Left renal cortex interstitium (tissue), 4 donors: Measurements from ENCODE around the gene PAX8. TPM values are rescaled to one million over a fixed set of nuclear protein-coding genes. Genes with fewer than 3 reads are reported as not detected.

Experiments
- DNase-seq, 4 donors: peaks; one replicate each; pipeline ENCODE4 v3.0.0-alpha.2; 2013; ENCODE audit warnings: low read depth in 4 of 4, low spot score in 2 of 4, missing footprints in 1 of 4
- polyA plus RNA-seq, 4 donors: library from polyadenylated mRNA; unstranded; fragments of 120-200 nt; gene quantifications; one replicate each; pipeline ENCODE4 v1.2.1, GENCODE V29; 2013; ENCODE audit not compliant: insufficient read length in 4 of 4

Gene PAX8
- polyA plus RNA-seq, 4 donors = 202 to 593 (median 403) TPM

DNA sequence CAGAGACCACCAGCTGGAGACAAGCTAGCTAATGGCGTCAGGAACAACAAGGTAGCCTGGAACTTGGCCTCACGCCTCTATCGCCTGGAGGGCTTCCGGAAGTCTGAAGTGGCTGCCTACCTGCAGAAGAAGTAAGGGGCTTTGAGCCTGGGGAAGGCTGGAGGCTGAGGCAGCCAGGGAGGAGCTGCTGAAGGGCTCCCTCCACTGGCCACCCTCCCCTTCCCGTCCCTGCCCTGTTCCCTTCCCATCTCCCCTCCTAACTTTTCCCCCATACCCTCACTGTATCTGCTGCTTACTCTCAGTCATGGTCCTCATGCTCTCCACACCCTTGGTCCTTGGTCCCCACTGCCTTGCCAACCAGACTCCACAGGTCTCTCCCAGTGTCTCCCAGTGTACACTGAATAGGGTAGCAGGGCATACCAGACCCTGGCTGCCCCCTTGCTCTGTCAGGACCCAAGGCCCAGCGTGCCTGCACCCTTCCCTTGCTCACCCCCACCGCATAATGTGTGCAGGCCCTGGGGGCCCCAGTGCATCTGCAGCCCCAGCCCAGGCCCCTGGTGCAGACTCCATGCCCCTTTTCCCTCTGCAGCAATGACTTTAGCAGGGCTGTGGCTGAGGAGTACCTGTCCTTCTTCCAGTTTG lies 86.1 kb downstream of the PAX8 start:
- no peak for DNase-seq

DNA sequence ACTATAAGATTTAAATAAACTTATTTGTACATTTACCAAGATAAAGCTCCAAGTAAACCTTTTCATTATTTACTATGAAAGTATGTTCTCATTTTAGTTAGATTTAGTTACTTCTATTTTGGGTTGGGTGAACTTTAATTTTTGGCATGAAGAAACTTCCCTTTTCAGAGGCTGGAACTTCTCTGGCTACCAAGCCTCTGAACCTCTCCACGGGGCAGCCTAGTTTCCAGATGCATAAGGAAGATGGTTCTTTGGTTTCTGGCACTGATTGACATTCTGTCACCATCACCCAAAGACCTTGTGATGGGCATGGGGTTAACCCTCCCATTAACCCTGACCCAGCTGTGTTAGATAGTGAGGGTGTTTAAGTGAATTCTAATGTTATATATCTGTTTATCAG lies 87.8 kb downstream of the PAX8 start:
- DNase-seq = no peak

GRCh38 chr2:113187771-113188170 lies 91.0 kb downstream of the PAX8 start:
- no peak for DNase-seq

GRCh38 chr2:113186433-113186796 lies 92.3 kb downstream of the PAX8 start:
- no peak for DNase-seq

GRCh38 chr2:113185664-113186432 lies 92.9 kb downstream of the PAX8 start:
- no peak for DNase-seq

- no peak for DNase-seq
These were observed 94.0 kb downstream of the PAX8 start for GRCh38 chr2:113184531-113185230.

DNA sequence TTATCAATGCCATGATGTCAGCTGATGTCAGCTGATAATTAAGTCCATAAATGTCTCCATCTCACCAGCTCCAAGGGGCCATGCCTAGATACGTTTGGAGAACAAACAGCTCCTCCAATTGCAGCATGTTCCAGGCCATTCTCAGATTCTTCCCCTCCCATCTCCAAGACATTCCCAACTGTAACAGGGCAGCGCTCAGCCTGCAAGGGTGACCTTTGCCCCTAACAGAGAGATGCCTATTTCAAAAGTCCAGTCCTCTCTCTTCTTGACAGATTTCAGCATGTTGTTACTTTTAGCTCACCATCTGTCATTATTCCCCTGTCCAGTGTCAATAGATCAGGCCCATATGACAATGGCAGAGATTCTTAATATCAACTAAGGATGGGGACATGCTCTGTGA lies 95.0 kb downstream of the PAX8 start:
- no peak for DNase-seq

DNA sequence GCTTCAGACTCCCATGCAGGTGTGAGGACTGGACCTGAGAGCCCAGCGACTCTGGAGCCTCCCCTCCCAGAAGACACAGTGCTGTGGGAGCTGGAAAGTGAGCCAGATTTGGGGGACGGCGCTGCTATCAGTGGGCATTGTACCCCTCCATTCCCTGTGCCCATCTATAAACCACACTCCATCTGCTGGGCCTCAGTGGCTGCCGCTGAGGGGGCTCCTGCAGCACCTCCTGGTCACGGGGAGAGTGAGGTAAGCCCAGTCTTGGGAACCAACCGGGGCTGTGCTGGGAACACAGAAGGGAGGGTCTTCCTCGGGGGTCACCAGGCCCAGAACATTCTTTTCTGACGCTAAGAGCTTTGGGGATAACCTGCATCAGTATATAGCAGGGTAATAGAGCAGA lies 95.5 kb downstream of the PAX8 start:
- DNase-seq = no peak

GRCh38 chr2:113182471-113183260 lies 96.1 kb downstream of the PAX8 start:
- DNase-seq = no peak

GRCh38 chr2:113181258-113182051 lies 97.3 kb downstream of the PAX8 start:
- DNase-seq = no peak

DNA sequence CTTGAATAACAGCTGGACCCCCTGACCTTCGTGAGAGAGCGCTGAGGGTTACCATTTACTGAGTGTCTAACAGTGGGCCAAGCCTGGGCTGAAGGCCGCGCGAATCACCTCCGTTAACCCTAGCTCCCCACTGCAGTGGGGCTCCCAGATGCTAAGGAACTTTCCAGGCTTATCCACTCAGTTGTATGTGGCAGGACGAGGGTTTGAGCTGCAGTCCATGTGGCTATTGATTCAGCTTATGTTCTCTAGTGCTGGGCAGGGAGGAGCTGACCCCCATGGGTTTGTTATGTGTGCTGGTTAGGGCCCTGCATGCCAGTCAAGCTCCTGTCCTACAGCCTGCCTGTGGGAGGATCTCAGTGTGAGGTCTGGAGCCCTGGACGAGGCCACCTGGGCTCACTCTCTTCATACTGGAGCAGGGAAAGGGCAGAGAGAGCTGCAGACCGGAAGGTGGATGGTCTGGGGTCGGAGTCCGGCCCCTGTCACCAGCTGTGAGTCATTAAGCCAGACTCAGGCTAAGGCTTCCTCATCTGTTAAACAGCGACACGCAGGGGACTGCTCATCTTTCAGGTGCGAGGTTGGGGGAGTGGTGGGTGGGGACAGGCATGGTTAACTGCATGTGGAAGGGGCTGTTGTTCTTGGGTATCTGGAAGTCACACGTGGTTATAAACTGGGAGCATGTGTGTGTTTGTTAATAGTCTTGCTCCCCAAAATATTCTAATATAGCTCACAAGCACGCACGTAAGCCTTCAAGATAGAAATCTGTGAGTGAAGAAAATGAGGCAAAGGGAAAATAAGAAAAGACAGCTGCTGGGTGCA lies 98.4 kb downstream of the PAX8 start:
- no peak for DNase-seq

DNA sequence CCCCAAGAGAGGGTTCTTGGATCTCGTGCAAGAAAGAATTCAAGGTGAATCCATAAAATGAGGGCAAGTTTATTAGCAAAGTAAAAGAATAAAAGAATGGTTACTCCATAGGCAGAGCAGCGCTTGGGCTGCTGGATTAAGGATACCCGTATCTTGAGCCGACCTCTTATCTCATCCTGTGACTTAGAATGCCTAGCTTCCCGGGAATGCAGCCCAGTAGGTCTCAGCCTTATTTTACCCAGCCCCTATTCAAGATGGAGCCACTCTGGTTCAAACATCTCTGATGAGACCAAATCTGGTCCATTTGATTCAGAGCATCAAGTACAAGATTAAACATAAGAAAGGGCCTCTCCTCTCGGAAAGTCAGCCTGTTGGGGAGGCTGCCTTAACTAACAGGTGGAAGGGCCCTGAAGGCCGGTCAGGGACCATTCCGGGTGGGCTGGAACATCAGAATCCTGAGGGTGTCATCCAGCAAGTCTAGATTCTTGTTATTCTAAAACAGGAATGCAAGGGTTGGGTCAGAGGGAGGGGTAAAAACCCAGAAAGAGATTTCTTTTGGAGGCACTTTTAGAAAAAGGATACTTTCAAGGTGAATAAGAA lies 99.2 kb downstream of the PAX8 start:
- DNase-seq = no peak

GRCh38 chr2:113178891-113179290 lies 99.8 kb downstream of the PAX8 start:
- DNase-seq = no peak

GRCh38 chr2:113178069-113178746 lies 100.5 kb downstream of the PAX8 start:
- no peak for DNase-seq

GRCh38 chr2:113176696-113177355 lies 101.9 kb downstream of the PAX8 start:
- no peak for DNase-seq

GRCh38 chr2:113175736-113176695 lies 102.7 kb downstream of the PAX8 start:
- no peak for DNase-seq
